HCT116 (cell line): ENCODE measurements around the gene COL15A1. TPM values are rescaled to one million over a fixed set of nuclear protein-coding genes. Genes with fewer than 3 reads are reported as not detected.

ENCODE experiments used
- ATAC-seq: fragments of 200-7000 bp; cut with Tn5 transposase; 2 replicates; pipeline ENCODE4 v1.9.1; 2020; ENCODE audit warnings: mild to moderate bottlenecking, moderate library complexity
- BruUV-seq: library from RNA; stranded (reverse); fragments of 400-500 nt; replicated peaks from 2 replicates; lab custom pipeline; 2021; lab: Mats Ljungman, UMichigan
- CTCF ChIA-PET: fragments of 300-600 bp; sonication (Branson Sonifier 250); formaldehyde crosslinking; loops from one replicate; lab custom pipeline; 2021; ENCODE audit warnings: antibody characterized with exemption; lab: Charles Lee
- POLR2A ChIA-PET: fragments of 300-600, 350-600 bp; sonication (Branson Sonifier 250); formaldehyde crosslinking; loops from one replicate; lab custom pipeline; 2021; ENCODE audit warnings: antibody characterized with exemption; lab: Charles Lee
- RAD21 ChIA-PET, 2 experiments: fragments of 300-600 bp; sonication (Branson Sonifier 250); formaldehyde crosslinking; loops; one replicate each; lab custom pipeline; 2023; ENCODE audit warnings: low total read pairs in 2 of 2; ENCODE audit not compliant: uncharacterized antibody in 2 of 2, unreplicated experiment in 2 of 2, low non-redundant PET in 1 of 2; lab: Charles Lee
- DNase-seq: peaks from one replicate; pipeline ENCODE4 v3.0.0-alpha.2; 2010; ENCODE audit warnings: low read depth, low spot score
- H2AFZ ChIP-seq: fragments of 200-600 bp; shearing (Covaris generic), sonication (generic); 2 replicates; pipeline ENCODE4 v1.6.1; 2017; ENCODE audit warnings: low read depth, mixed run types, mixed read lengths, antibody characterized with exemption, low read length; ENCODE audit not compliant: poor library complexity, severe bottlenecking
- H3K27ac ChIP-seq: 2 replicates; pipeline ENCODE4 v1.5.1; 2012; ENCODE audit warnings: low read depth, low read length
- H3K27me3 ChIP-seq: fragments of 200-600 bp; sonication (generic); 2 replicates; pipeline ENCODE4 v1.6.1; 2016; ENCODE audit warnings: mixed run types, low read length, mixed read lengths; ENCODE audit not compliant: insufficient read depth
- H3K36me3 ChIP-seq, 2 experiments: fragments of 200-500 bp in 1 of 2; fragments of 200-600 bp in 1 of 2; sonication (Bioruptor generic) in 1 of 2; sonication (generic) in 1 of 2; 2 replicates each; pipeline versions ENCODE4 v1.5.1 to v1.6.1; 2014 to 2016; ENCODE audit warnings: low read length in 2 of 2, inconsistent platforms in 1 of 2, mixed read lengths in 1 of 2, mixed run types in 1 of 2; ENCODE audit not compliant: insufficient read depth in 2 of 2, control insufficient read depth in 1 of 2
- H3K4me1 ChIP-seq, 2 experiments: fragments of 200-600 bp in 1 of 2; sonication (generic) in 1 of 2; 2 replicates each; pipeline versions ENCODE4 v1.5.1 to v1.6.1; 2012 to 2017; ENCODE audit warnings: low read length in 2 of 2, inconsistent platforms in 1 of 2, mild to moderate bottlenecking in 1 of 2, mixed read lengths in 1 of 2, mixed run types in 1 of 2, moderate library complexity in 1 of 2; ENCODE audit not compliant: insufficient read depth in 2 of 2, control insufficient read depth in 1 of 2
- H3K4me2 ChIP-seq: fragments of 200-600 bp; sonication (generic); 2 replicates; pipeline ENCODE4 v1.6.1; 2017; ENCODE audit warnings: mixed run types, low read length, mixed read lengths
- H3K4me3 ChIP-seq, 2 experiments: fragments of 200-600 bp in 1 of 2; sonication (generic) in 1 of 2; replicated peaks in 1 of 2; 2 replicates each; pipeline ENCODE4 v1.5.1; 2011 to 2016; ENCODE audit warnings: low read length in 2 of 2, control low read depth in 1 of 2, low read depth in 1 of 2, mild to moderate bottlenecking in 1 of 2, mixed read lengths in 1 of 2, mixed run types in 1 of 2
- H3K79me2 ChIP-seq: fragments of 200-600 bp; sonication (generic); 2 replicates; pipeline ENCODE4 v1.6.1; 2017; ENCODE audit warnings: mild to moderate bottlenecking, mixed run types, low read length, moderate library complexity, mixed read lengths; ENCODE audit not compliant: insufficient read depth
- H3K9ac ChIP-seq: fragments of 200-600 bp; sonication (generic); 2 replicates; pipeline ENCODE4 v1.6.1; 2016; ENCODE audit warnings: low read length, mixed read lengths
- H3K9me2 ChIP-seq: fragments of 200-600 bp; sonication (generic), shearing (Covaris generic); 2 replicates; pipeline ENCODE4 v1.6.1; 2017; ENCODE audit warnings: mixed run types, mild to moderate bottlenecking, moderate library complexity; ENCODE audit not compliant: insufficient read depth
- H3K9me3 ChIP-seq, 2 experiments: fragments of 200-500 bp in 1 of 2; fragments of 200-600 bp in 1 of 2; sonication (Bioruptor generic) in 1 of 2; sonication (generic) in 1 of 2; 2 replicates each; pipeline ENCODE4 v1.6.1; 2014 to 2017; ENCODE audit warnings: low read length in 2 of 2, mixed read lengths in 2 of 2, inconsistent platforms in 1 of 2, low read depth in 1 of 2, mild to moderate bottlenecking in 1 of 2, mixed run types in 1 of 2, moderate library complexity in 1 of 2; ENCODE audit not compliant: control insufficient read depth in 1 of 2, insufficient read depth in 1 of 2
- H4K20me1 ChIP-seq: fragments of 200-600 bp; sonication (generic), shearing (Covaris generic); 2 replicates; pipeline ENCODE4 v1.6.1; 2017; ENCODE audit warnings: mixed run types, mild to moderate bottlenecking, moderate library complexity; ENCODE audit not compliant: insufficient read depth
- CBX3 ChIP-seq: IDR thresholded peaks from 2 replicates; pipeline ENCODE4 v1.6.1; 2012; ENCODE audit warnings: low read depth
- EGR1 ChIP-seq: IDR thresholded peaks from 2 replicates; pipeline ENCODE4 v1.6.1; 2012; ENCODE audit warnings: low read depth
- ELF1 ChIP-seq: IDR thresholded peaks from 2 replicates; pipeline ENCODE4 v1.6.1; 2012; ENCODE audit warnings: low read depth, borderline replicate concordance
- EZH2 ChIP-seq: fragments of 200-600 bp; sonication (generic); IDR thresholded peaks from 2 replicates; pipeline ENCODE4 v1.6.1; 2017; ENCODE audit warnings: antibody characterized with exemption, mixed run types
- JUND ChIP-seq: IDR thresholded peaks from 2 replicates; pipeline ENCODE4 v1.6.1; 2012
- SP1 ChIP-seq: IDR thresholded peaks from 2 replicates; pipeline ENCODE4 v1.6.1; 2012; ENCODE audit warnings: low read depth
- YY1 ChIP-seq: IDR thresholded peaks from 2 replicates; pipeline ENCODE4 v1.6.1; 2011; ENCODE audit warnings: low read length, low read depth, moderate library complexity, mild to moderate bottlenecking; ENCODE audit not compliant: insufficient replicate concordance; ENCODE audit errors: extremely low read depth
- ZBTB33 ChIP-seq: IDR thresholded peaks from 2 replicates; pipeline ENCODE4 v1.6.1; 2011; ENCODE audit warnings: mild to moderate bottlenecking, low read length, moderate library complexity; ENCODE audit not compliant: insufficient replicate concordance; ENCODE audit errors: extremely low read depth
- ZFX ChIP-seq: fragments of 450-650 bp; IDR thresholded peaks from 2 replicates; pipeline ENCODE4 v1.6.1; 2017
- ZNF274 ChIP-seq: fragments of 200-500 bp; sonication (Bioruptor generic); IDR thresholded peaks from 2 replicates; pipeline ENCODE4 v1.6.1; 2014; ENCODE audit warnings: mild to moderate bottlenecking, low read depth, low read length, inconsistent platforms
- intact Hi-C: fragments of 100-400 bp; cut with micrococcal nuclease; formaldehyde crosslinking; loops from 2 replicates; pipeline ENCODE4 v1.10.0; 2022
- total RNA-seq: library from RNA; stranded (reverse); gene quantifications from one replicate; pipeline ENCODE4 v1.2.1, GENCODE V29; 2021; ENCODE audit not compliant: unreplicated experiment
- TF ChIP-seq, protein P1 (sequence below): IDR thresholded peaks from 2 replicates; pipeline ENCODE4 v1.6.1; 2012; ENCODE audit warnings: low read depth

COL15A1 gene
- total RNA-seq, 1 experiment from 2014 or later, result 0.15 TPM

GRCh38 chr9:98927724-98928123, 16.0 kb upstream of the COL15A1 start:
- ChIA-PET POLR2A (no interaction called here), RAD21 (no interaction called here), CTCF (no interaction called here)
- Histone ChIP-seq H3K27me3 (no peaks in the 10 kb centered on the region), H2AFZ (no peak overlapping the region), H3K36me3 (no peaks in the 10 kb centered on the region), H3K9me2 (no peaks in the 10 kb centered on the region), H3K4me3 (no peak overlapping the region), H3K27ac (no peak overlapping the region), H3K9me3 (no peaks in the 10 kb centered on the region), H4K20me1 (no peaks in the 10 kb centered on the region), H3K4me2 (no peak overlapping the region), H3K9ac (no peak overlapping the region), H3K79me2 (no peaks in the 10 kb centered on the region), H3K4me1 (peaks cover 0 to 4% of the 10 kb centered on the region in 2 experiments; a peak in 1 of 4 replicates)
- intact Hi-C loops, result no loop called here
- ATAC-seq (0 out of 2 replicates have a peak, but pooled peaks have one; percentile 32), DNase-seq (no peak)
- BruUV-seq, result no TSS peak
- no peak for TF ChIP-seq ZNF274
- TF ChIP-seq CBX3, result no peak
- TF ChIP-seq YY1, result no peak
- TF ChIP-seq JUND, result no peak
- TF ChIP-seq ZBTB33, result no peak
- TF ChIP-seq SP1, result no peak
- TF ChIP-seq ELF1, result no peak
- TF ChIP-seq ZFX, result no peak
- TF ChIP-seq EGR1, result no peak
- TF ChIP-seq EZH2, result no peak
- TF ChIP-seq, protein P1, sequence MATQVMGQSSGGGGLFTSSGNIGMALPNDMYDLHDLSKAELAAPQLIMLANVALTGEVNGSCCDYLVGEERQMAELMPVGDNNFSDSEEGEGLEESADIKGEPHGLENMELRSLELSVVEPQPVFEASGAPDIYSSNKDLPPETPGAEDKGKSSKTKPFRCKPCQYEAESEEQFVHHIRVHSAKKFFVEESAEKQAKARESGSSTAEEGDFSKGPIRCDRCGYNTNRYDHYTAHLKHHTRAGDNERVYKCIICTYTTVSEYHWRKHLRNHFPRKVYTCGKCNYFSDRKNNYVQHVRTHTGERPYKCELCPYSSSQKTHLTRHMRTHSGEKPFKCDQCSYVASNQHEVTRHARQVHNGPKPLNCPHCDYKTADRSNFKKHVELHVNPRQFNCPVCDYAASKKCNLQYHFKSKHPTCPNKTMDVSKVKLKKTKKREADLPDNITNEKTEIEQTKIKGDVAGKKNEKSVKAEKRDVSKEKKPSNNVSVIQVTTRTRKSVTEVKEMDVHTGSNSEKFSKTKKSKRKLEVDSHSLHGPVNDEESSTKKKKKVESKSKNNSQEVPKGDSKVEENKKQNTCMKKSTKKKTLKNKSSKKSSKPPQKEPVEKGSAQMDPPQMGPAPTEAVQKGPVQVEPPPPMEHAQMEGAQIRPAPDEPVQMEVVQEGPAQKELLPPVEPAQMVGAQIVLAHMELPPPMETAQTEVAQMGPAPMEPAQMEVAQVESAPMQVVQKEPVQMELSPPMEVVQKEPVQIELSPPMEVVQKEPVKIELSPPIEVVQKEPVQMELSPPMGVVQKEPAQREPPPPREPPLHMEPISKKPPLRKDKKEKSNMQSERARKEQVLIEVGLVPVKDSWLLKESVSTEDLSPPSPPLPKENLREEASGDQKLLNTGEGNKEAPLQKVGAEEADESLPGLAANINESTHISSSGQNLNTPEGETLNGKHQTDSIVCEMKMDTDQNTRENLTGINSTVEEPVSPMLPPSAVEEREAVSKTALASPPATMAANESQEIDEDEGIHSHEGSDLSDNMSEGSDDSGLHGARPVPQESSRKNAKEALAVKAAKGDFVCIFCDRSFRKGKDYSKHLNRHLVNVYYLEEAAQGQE, result no peak
